ENCODE measurements around the gene PDK3. TPM values are rescaled to one million over a fixed set of nuclear protein-coding genes. Genes with fewer than 3 reads are reported as not detected.

PDK3 gene
- total RNA-seq, 1 experiment from 2014 or later: 47.3 TPM

- no peaks in the 10 kb centered on the region for H3K23me2 ChIP-seq (ENCODE audit: insufficient read length, low read depth, low read length, poor library complexity, severe bottlenecking)
- H3K18ac ChIP-seq (ENCODE audit: insufficient read length, low read depth, low read length): no peak overlapping the region
- H2AFZ ChIP-seq (ENCODE audit: low read length): no peak overlapping the region
- H3K27me3 ChIP-seq (ENCODE audit: insufficient read depth, low read length): no peaks in the 10 kb centered on the region
- no peak overlapping the region for H2BK12ac ChIP-seq (ENCODE audit: insufficient read length, low read depth, low read length)
- H3K56ac ChIP-seq (ENCODE audit: insufficient read length, low read depth, low read length): no peak overlapping the region
- TF ChIP-seq CTCF (conservative IDR thresholded peaks at IDR 0.05): no peak
- H3K9ac ChIP-seq (ENCODE audit: extremely low read depth, insufficient read length, low read length): no peak overlapping the region
- no peak overlapping the region for H3K4ac ChIP-seq (ENCODE audit: low read depth, low read length)
- no peak overlapping the region for H2BK15ac ChIP-seq (ENCODE audit: low read depth, low read length)
- H3T11ph ChIP-seq (ENCODE audit: low read length): no peak overlapping the region
- H4K91ac ChIP-seq (ENCODE audit: insufficient read length, low read depth, low read length): no peak overlapping the region
- H2AK5ac ChIP-seq (ENCODE audit: insufficient read length, low read length): no peak overlapping the region
- no CpG with 5 or more reads among the region's 1 CpG for WGBS (ENCODE audit: extremely low coverage, insufficient read length, low lambda C conversion rate)
- H3K79me2 ChIP-seq (ENCODE audit: insufficient read depth, low read length): no peaks in the 10 kb centered on the region
- H3K27ac Mint-ChIP-seq: no peak overlapping the region
- no peak overlapping the region for H3K27ac ChIP-seq (ENCODE audit: insufficient read length, low read depth, low read length)
- no peaks in the 10 kb centered on the region for H3K4me1 ChIP-seq (ENCODE audit: insufficient read depth, low read length)
- H2BK20ac ChIP-seq (ENCODE audit: low read depth, low read length, poor library complexity, severe bottlenecking): no peak overlapping the region
- no peaks in the 10 kb centered on the region for H3K4me1 Mint-ChIP-seq
- no peak overlapping the region for H4K5ac ChIP-seq (ENCODE audit: insufficient read length, low read depth, low read length)
- H3K27me3 Mint-ChIP-seq (ENCODE audit: low read depth): no peaks in the 10 kb centered on the region
- H4K20me1 ChIP-seq (ENCODE audit: control insufficient read depth, insufficient read depth, insufficient read length): no peaks in the 10 kb centered on the region
- no peak overlapping the region for H3K4me2 ChIP-seq (ENCODE audit: insufficient read depth, insufficient read length, low read length)
- no peaks in the 10 kb centered on the region for H3K9me3 ChIP-seq (ENCODE audit: control insufficient read depth, low read depth, low read length)
- peaks cover 20 to 30% (median 27%) of the 10 kb centered on the region in 3 experiments; a peak in 6 of 7 replicates for H3K36me3 Mint-ChIP-seq (ENCODE audit: insufficient read depth in 1 of 3, low read depth in 3 of 3)
- H3K9me3 Mint-ChIP-seq: no peaks in the 10 kb centered on the region
- H2BK120ac ChIP-seq (ENCODE audit: low read depth, low read length, poor library complexity, severe bottlenecking): no peak overlapping the region
- no peak for DNase-seq
- H2BK5ac ChIP-seq (ENCODE audit: insufficient read length, low read length): no peak overlapping the region
- no peak overlapping the region for H4K8ac ChIP-seq (replicated peaks; ENCODE audit: insufficient read length, low read depth, low read length)
- H3K79me1 ChIP-seq (ENCODE audit: insufficient read depth, low read depth, low read length, poor library complexity, severe bottlenecking): no peaks in the 10 kb centered on the region
- no peak overlapping the region for H3K14ac ChIP-seq (ENCODE audit: insufficient read depth, low read length)
- no peak overlapping the region for H3K4me3 Mint-ChIP-seq
- no peak overlapping the region for H3K23ac ChIP-seq (ENCODE audit: insufficient read length, low read depth, low read length)
Observed at GRCh38 chrX:24575496-24575895, 110.4 kb downstream of the PDK3 start.

All from H9 (cell line).